Retinal pigment epithelial cell (primary cell): ENCODE results near the gene LGALS7B.
"Not testable (repeated sequence)": the region's sequence is repeated elsewhere in the genome, so short reads cannot be mapped to it uniquely, and the experiment has no call there.

Experiments
- DNase-seq: peaks from one replicate; pipeline ENCODE4 v3.0.0-alpha.2; 2010; ENCODE audit warnings: low read depth
- H3K4me3 ChIP-seq: 2 replicates; pipeline ENCODE4 v1.5.1; 2011; ENCODE audit warnings: mild to moderate bottlenecking, low read length, control low read depth, moderate library complexity
- TF ChIP-seq, protein P1 (sequence below): conservative IDR thresholded peaks from 2 replicates; pipeline ENCODE4 v1.5.1; 2011; ENCODE audit warnings: low read depth, low read length, control low read depth, inconsistent platforms

Gene LGALS7B

DNA sequence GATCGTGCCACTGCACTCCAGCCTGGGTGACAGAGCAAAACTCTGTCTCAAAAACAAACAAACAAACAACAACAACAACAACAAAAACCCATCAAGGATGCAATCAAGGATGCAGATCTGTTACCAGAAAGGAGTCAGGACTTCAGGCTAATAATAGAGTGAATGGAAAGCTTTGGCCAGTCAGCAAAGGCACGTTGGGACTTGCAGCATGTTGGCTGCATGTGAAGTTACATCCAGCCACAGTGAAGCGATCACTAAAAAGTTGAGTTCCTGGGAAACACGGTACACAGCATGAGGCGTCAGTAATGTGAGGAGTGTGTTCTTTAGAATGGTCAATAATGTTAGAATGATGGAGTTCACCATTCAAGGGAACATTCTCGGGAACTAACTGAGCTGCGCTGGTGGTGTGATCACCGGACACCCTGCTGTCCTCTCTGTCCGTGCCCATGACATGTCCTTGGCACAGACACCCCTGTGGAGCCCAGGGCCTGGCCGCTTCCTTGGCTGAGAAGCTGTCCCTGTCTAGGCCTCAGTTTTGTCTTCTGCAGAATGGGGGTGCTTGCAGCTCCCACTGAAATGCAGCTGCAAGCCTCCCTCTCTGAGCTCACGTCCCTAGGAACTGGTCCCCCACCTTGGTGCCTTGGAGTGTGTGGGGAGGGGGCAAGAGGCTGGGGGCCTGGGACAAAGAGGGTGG, 2.3 kb upstream of the LGALS7B start:
- DNase-seq, result no peak
- TF ChIP-seq, protein P1, sequence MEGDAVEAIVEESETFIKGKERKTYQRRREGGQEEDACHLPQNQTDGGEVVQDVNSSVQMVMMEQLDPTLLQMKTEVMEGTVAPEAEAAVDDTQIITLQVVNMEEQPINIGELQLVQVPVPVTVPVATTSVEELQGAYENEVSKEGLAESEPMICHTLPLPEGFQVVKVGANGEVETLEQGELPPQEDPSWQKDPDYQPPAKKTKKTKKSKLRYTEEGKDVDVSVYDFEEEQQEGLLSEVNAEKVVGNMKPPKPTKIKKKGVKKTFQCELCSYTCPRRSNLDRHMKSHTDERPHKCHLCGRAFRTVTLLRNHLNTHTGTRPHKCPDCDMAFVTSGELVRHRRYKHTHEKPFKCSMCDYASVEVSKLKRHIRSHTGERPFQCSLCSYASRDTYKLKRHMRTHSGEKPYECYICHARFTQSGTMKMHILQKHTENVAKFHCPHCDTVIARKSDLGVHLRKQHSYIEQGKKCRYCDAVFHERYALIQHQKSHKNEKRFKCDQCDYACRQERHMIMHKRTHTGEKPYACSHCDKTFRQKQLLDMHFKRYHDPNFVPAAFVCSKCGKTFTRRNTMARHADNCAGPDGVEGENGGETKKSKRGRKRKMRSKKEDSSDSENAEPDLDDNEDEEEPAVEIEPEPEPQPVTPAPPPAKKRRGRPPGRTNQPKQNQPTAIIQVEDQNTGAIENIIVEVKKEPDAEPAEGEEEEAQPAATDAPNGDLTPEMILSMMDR, result no peak

DNA sequence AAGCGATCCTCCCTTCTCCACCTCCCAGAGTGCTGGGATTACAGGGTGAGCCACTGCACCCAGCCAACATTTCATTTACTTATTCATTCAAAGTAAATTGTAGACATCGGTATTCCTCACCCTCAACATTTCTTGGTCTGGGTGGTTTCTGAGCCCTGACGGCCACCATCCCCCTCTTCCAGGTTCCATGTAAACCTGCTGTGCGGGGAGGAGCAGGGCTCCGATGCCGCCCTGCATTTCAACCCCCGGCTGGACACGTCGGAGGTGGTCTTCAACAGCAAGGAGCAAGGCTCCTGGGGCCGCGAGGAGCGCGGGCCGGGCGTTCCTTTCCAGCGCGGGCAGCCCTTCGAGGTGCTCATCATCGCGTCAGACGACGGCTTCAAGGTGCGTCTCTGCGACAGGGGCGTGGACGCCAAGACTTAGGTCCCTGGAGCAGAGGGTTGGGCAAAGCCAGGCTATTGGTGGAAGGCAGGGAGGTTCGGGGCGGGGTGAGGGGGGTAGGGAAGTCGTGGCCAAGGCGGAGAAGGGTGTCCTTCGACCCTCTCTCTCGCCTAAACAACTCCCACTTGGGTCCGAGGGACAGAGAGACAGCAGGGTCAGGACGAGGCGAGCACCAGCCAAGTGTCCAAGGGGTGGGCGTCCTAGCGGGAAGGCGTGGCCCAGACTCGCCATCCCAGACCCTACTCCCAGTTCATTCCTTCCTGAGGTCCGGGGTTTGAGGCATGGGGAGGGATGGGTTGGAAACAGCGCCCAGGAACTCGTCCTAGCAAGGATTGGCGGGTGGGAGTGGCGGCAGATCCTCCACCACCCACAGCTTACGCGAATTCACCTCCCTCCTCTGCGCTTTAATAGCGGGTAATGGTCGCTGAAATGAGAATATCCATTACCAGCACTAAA, 1.8 kb downstream of the LGALS7B start:
- peak overlapping the region; percentile 26 for H3K4me3 ChIP-seq

More for the DNA sequence above, 2.3 kb upstream of the LGALS7B start:
- H3K4me3 ChIP-seq, result no peak overlapping the region

DNA sequence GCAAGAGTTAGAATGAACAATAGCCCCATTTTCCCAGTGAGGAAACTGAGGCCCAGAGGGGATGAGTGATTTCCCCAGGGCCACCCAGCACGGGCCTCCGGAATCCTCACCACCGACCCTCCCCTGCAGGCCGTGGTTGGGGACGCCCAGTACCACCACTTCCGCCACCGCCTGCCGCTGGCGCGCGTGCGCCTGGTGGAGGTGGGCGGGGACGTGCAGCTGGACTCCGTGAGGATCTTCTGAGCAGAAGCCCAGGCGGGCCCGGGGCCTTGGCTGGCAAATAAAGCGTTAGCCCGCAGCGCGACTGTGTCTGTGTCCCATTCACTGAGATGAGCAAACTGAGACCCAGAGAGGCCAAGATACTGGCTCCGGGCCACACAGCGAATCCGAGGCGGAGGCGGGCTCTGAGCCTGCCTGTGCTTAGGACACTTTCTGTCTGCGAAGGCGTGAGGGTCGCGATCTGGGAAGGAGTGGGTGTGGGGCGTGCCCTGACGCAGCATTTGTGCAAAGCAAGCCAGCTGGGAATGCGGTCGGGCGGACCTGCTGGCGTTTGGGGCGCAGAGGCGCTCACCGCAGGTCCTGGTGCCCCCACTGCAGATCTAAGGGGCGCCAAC, 2.6 kb downstream of the LGALS7B start:
- not testable (repeated sequence) for DNase-seq
- H3K4me3 ChIP-seq, result peak overlapping the region; percentile 26

More for the DNA sequence above, 1.8 kb downstream of the LGALS7B start:
- DNase-seq, result not testable (repeated sequence)

DNA sequence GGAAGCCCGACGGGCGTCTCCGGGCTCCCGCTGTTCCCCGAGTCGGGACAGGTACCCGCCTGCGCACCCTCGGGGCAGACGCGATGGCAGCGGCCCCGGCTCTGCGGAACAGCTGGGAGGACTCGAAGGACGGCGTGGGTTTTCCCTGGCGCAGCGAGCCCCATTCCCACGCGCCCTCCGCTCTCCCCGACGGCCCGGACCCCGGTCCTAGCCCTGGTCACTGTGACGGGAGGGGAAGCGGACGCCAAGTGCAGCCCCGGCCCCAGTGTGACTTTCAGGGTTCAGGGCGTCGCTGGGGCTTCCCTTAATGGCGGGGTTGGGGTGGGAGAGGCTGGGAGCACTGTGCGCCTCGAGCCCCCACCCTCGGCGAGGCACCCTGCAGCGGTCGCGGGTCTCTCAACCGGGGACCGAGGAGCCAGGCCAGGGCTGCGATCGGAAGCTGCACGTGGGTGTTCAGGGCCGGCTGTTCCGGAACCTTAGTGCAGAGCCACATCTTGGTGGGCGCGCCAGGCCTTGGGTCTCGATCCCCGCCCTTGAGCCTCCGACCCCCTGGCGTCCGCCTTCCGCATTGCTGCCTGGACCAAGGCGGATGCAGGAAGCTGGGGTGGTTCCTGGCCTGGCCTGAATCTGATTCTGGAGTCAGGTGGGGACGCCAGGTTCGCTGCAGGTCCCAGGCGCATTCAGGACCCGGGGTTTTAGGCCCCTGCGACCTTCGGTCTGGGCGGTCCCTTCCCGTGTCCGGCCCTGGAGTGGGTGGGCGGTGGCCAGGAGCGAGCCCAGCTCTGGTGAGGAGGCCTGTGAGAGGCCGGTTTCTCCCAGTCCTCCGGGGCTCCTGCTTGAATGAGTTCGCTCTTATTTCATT, 3.5 kb downstream of the LGALS7B start:
- no peak overlapping the region for H3K4me3 ChIP-seq
- DNase-seq, result no peak
- TF ChIP-seq, protein P1, result peak; percentile 40

DNA sequence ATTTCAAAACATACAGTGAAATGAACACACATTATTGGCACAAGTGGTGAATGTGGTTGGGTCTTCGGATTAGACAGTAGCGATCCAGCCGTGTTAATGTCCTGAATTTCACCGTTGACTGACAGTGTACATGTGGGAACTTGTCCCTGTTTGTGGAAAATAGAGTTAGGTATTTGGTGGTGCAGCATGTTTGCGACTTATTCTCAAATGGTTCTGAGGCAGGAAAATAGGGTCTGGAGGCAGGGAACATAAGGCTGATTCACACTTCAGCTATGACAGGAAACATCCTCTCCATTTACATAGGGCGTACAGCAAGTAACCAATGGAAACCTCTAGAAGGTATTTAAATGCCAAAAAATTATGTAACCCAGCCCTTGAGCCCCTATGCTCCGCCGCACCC, 4.2 kb downstream of the LGALS7B start:
- TF ChIP-seq, protein P1, result no peak
- DNase-seq, result no peak
- H3K4me3 ChIP-seq, result no peak overlapping the region

DNA sequence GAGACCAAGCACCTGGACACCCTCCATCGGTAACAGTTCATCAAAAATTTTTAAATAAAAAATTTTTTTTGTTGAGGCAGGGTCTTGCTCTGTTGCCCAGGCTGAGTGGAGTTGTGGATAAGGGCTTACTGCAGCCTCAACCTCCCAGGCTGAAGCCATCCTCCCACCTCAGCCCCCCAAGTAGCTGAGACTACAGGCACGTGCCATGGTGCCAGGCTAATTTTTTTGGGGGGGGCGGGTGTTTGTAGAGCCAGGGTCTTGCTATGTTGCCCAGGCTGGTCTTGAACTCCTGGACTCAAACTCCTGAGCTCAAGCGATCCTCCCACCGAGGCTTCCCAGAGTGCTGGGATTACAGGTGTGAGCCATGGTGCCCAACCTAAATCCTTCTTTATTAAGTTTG, 4.7 kb downstream of the LGALS7B start:
- H3K4me3 ChIP-seq, result no peak overlapping the region
- DNase-seq, result no peak
- TF ChIP-seq, protein P1, result no peak

DNA sequence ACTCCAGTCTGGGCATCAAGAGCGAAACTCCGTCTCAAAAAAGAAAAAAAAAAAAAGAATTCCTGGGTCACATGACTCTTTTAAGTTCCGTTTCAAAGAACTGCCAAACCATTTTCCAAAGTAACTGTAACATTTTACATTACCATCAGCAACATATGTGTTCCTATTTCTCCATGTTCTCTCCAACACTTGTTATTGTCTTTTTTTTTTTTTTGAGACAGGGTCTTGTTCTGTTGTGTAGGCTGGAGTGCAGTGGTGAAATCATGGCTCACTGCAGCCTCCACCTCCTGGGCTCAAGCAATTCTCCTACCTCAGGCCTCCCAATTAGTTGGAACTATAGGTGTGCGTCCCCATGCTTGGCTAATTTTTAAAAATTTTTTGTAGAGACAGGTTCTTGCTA, 6.5 kb downstream of the LGALS7B start:
- no peak overlapping the region for H3K4me3 ChIP-seq
- no peak for DNase-seq
- TF ChIP-seq, protein P1, result no peak
